ENCODE measurements around the gene CSRNP3.

- TF ChIP-seq EP300 (IDR thresholded peaks at IDR 0.05; ENCODE audit: borderline replicate concordance) (no peak), CEBPB (IDR thresholded peaks at IDR 0.05) (no peak), EGR1 (IDR thresholded peaks at IDR 0.05) (no peak), YY1 (IDR thresholded peaks at IDR 0.05; ENCODE audit: low read depth) (no peak)
Observed at GRCh38 chr2:165587335-165587938, 117.9 kb downstream of the CSRNP3 start.
